A549 treated with AZD2906 at 1 μM for 4 hours (cell line): ENCODE results near the gene RAB18. TPM values are rescaled to one million over a fixed set of nuclear protein-coding genes. Genes with fewer than 3 reads are reported as not detected.

Experiments used
- total RNA-seq: library from RNA; stranded (reverse); fragments of 200-300 nt; extraction: Qiagen RNA extraction; gene quantifications from 5 replicates; pipeline ENCODE4 v1.2.3, GENCODE V29; 2022

Gene RAB18
- 70.6 to 87.1 TPM (median 80.7 TPM) in 5 replicates for total RNA-seq

DNA sequence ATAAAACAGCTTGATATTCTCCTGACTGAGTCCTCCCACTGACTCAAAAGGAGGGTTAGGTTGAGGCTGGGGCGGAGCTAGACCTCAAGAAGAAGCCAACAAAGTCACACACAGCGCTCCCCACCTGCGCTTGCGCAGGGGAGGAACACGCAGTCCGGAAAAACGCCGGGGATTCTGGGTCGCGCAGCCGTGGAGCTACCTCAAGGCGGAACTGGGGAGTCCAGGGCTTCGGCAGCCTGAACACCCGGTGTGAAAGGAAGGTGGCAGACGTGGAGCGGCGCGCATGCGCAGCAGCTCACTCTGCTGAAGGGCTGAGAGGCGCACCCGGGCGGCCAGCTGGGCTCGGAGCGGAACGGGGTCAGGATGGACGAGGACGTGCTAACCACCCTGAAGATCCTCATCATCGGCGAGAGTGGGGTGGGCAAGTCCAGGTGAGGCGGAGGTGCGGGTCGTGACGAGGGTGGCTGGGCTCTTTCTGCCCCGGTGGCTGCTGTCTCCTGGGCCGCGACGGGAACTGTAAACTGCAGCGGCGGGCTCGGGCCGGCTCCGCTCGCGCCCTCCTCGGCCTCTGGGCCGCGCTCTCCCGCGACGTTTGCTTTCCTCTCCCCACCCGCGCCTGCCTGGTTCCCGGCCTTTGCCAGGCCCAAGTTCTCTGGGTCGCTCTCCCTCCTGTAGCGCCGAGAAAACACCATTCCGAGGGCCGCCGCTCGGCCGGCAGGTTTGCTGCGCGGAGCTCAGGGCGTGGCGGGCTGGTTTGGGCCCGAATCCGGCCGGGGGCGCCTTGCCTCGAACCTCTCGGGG, at the start of gene RAB18:
TSS of gene RAB18 (plus strand) at position 298 of the 801 bp plus-strand sequence. CDS start at position 364, 66 bp downstream.

Other genes with a start within 250 kb of the RAB18 start
- not detected in 5 replicates for gene MKX, start 241.5 kb downstream of the RAB18 start, total RNA-seq